WTC11 (cell line): Measurements from ENCODE around the gene SPTBN4.
"Not testable (repeated sequence)": the region's sequence is repeated elsewhere in the genome, so short reads cannot be mapped to it uniquely, and the experiment has no call there.

ENCODE experiments used
- CREB1 ChIP-seq: sonication (generic); formaldehyde crosslinking; IDR thresholded peaks from 2 replicates; pipeline ENCODE4 v1.8.0; 2023; ENCODE audit warnings: mild to moderate bottlenecking, missing genetic modification reagents
- CTCF ChIP-seq: fragments of 200-600 bp; IDR thresholded peaks from 2 replicates; pipeline ENCODE4 v1.8.0; 2022; ENCODE audit warnings: antibody characterized with exemption
- E2F5 ChIP-seq: sonication (generic); formaldehyde crosslinking; IDR thresholded peaks from 2 replicates; pipeline ENCODE4 v1.8.1; 2022; ENCODE audit warnings: mild to moderate bottlenecking, moderate library complexity, missing genetic modification reagents
- HMGXB4 ChIP-seq: sonication (generic); formaldehyde crosslinking; IDR thresholded peaks from 2 replicates; pipeline ENCODE4 v1.8.1; 2023; ENCODE audit warnings: mild to moderate bottlenecking, moderate library complexity, missing genetic modification reagents
- NFYB ChIP-seq: sonication (generic); formaldehyde crosslinking; conservative IDR thresholded peaks from 2 replicates; pipeline ENCODE4 v1.8.0; 2022; ENCODE audit warnings: low read depth, missing genetic modification reagents
- PRDM15 ChIP-seq: sonication (generic); formaldehyde crosslinking; IDR thresholded peaks from 2 replicates; pipeline ENCODE4 v1.8.0; 2022; ENCODE audit warnings: missing genetic modification reagents
- SP1 ChIP-seq: sonication (generic); formaldehyde crosslinking; conservative IDR thresholded peaks from 2 replicates; pipeline ENCODE4 v1.8.1; 2022; ENCODE audit warnings: missing genetic modification reagents
- ZSCAN18 ChIP-seq: fragments of 250-450 bp; sonication (Bioruptor Pico); IDR thresholded peaks from 2 replicates; pipeline ENCODE4 v2.1.2; 2022; ENCODE audit warnings: mild to moderate bottlenecking, moderate library complexity

- not testable (repeated sequence) for TF ChIP-seq CTCF; HMGXB4; NFYB (CRISPR knock-in tag); ZSCAN18 (CRISPR knock-in tag); CREB1; E2F5 (CRISPR knock-in tag); PRDM15 (CRISPR knock-in tag); SP1 (CRISPR knock-in tag)
Observed at GRCh38 chr19:40428197-40428596, 38.6 kb upstream of the SPTBN4 start.
